WTC11 (cell line): ENCODE results near the gene ZNF512B. TPM values are rescaled to one million over a fixed set of nuclear protein-coding genes. Genes with fewer than 3 reads are reported as not detected.
"Not testable (repeated sequence)": the region's sequence is repeated elsewhere in the genome, so short reads cannot be mapped to it uniquely, and the experiment has no call there.

Source experiments
- ATAC-seq: fragments of 200-7000 bp; cut with Tn5 transposase; 2 replicates; pipeline ENCODE4 v1.10.0; 2021; ENCODE audit warnings: mild to moderate bottlenecking, moderate library complexity
- Bru-seq: library from RNA; stranded (reverse); fragments of 400-500 nt; gene quantifications from one replicate; lab custom pipeline; 2021; lab: Mats Ljungman, UMichigan
- CTCF ChIA-PET: fragments of 300-600 bp; sonication (Branson Sonifier 250); formaldehyde crosslinking; loops from one replicate; lab custom pipeline; 2021; ENCODE audit warnings: antibody characterized with exemption; lab: Charles Lee
- POLR2A ChIA-PET: fragments of 350-600 bp; sonication (Branson Sonifier 250); formaldehyde crosslinking; loops from one replicate; lab custom pipeline; 2021; ENCODE audit warnings: antibody characterized with exemption; lab: Charles Lee
- DNase-seq: peaks from one replicate; pipeline ENCODE4 v3.0.0; 2021; ENCODE audit warnings: low spot score
- H3K27ac Mint-ChIP-seq: 2 replicates; pipeline ENCODE4 v1.8.0; 2021; ENCODE audit warnings: mixed read lengths
- H3K27me3 Mint-ChIP-seq: 2 replicates; pipeline ENCODE4 v1.8.0; 2021; ENCODE audit warnings: low read depth, mild to moderate bottlenecking, moderate library complexity, mixed read lengths
- H3K36me3 Mint-ChIP-seq: 2 replicates; pipeline ENCODE4 v1.8.0; 2021; ENCODE audit warnings: mixed read lengths
- H3K4me1 Mint-ChIP-seq: 2 replicates; pipeline ENCODE4 v1.8.0; 2022; ENCODE audit warnings: mixed read lengths
- H3K4me3 Mint-ChIP-seq: 2 replicates; pipeline ENCODE4 v1.8.0; 2021; ENCODE audit warnings: mild to moderate bottlenecking, moderate library complexity, mixed read lengths
- H3K9me3 Mint-ChIP-seq: 2 replicates; pipeline ENCODE4 v1.8.0; 2021; ENCODE audit warnings: mixed read lengths
- ELF4 ChIP-seq: sonication (generic); formaldehyde crosslinking; IDR thresholded peaks from 2 replicates; pipeline ENCODE4 v1.8.1; 2022; ENCODE audit warnings: low read depth, mild to moderate bottlenecking, moderate library complexity, missing genetic modification reagents
- HMGA2 ChIP-seq: fragments of 250-450 bp; sonication (Bioruptor Pico); IDR thresholded peaks from 2 replicates; pipeline ENCODE4 v1.4.0; 2021; ENCODE audit warnings: mild to moderate bottlenecking, moderate library complexity
- NFE2L1 ChIP-seq: sonication (generic); formaldehyde crosslinking; IDR thresholded peaks from 2 replicates; pipeline ENCODE4 v1.8.1; 2023; ENCODE audit warnings: missing genetic modification reagents
- NR1H2 ChIP-seq: sonication (generic); formaldehyde crosslinking; IDR thresholded peaks from 2 replicates; pipeline ENCODE4 v1.9.0; 2021; ENCODE audit warnings: mild to moderate bottlenecking, moderate library complexity, missing genetic modification reagents
- TEAD4 ChIP-seq: sonication (generic); formaldehyde crosslinking; IDR thresholded peaks from 2 replicates; pipeline ENCODE4 v1.8.0; 2022; ENCODE audit warnings: mild to moderate bottlenecking, missing genetic modification reagents
- TP53 ChIP-seq: sonication (generic); formaldehyde crosslinking; IDR thresholded peaks from 2 replicates; pipeline ENCODE4 v1.8.1; 2023; ENCODE audit warnings: mild to moderate bottlenecking, missing genetic modification reagents
- long read RNA-seq, 3 experiments: library from RNA in 1 of 3; library from capped mRNA in 1 of 3; library from polyadenylated mRNA in 1 of 3; unstranded in 2 of 3; stranded (forward) in 1 of 3; transcript quantifications; one replicate each; pipeline ENCODE4 v2.0.0, GENCODE V29; 2021
- total RNA-seq: library from RNA; stranded (reverse); gene quantifications from 3 replicates; pipeline ENCODE4 v1.2.3, GENCODE V29; 2021
- TF ChIP-seq, protein P1 (sequence below): sonication (generic); formaldehyde crosslinking; IDR thresholded peaks from 2 replicates; pipeline ENCODE4 v1.8.1; 2023; ENCODE audit warnings: mild to moderate bottlenecking, missing genetic modification reagents
- TF ChIP-seq, protein P2 (sequence below): sonication (generic); formaldehyde crosslinking; IDR thresholded peaks from 2 replicates; pipeline ENCODE4 v1.8.1; 2022; ENCODE audit warnings: missing genetic modification reagents, borderline replicate concordance
- TF ChIP-seq, protein P3 (sequence below): sonication (generic); formaldehyde crosslinking; IDR thresholded peaks from 2 replicates; pipeline ENCODE4 v1.8.0; 2022; ENCODE audit warnings: missing genetic modification reagents
- TF ChIP-seq, protein P4 (sequence below): sonication (generic); formaldehyde crosslinking; IDR thresholded peaks from 2 replicates; pipeline ENCODE4 v1.8.1; 2022; ENCODE audit warnings: low read depth, missing genetic modification reagents, borderline replicate concordance
- TF ChIP-seq, protein P5 (sequence below): sonication (generic); formaldehyde crosslinking; IDR thresholded peaks from 2 replicates; pipeline ENCODE4 v1.8.1; 2022; ENCODE audit warnings: mild to moderate bottlenecking, missing genetic modification reagents, moderate library complexity, borderline replicate concordance

The ZNF512B gene, protein sequence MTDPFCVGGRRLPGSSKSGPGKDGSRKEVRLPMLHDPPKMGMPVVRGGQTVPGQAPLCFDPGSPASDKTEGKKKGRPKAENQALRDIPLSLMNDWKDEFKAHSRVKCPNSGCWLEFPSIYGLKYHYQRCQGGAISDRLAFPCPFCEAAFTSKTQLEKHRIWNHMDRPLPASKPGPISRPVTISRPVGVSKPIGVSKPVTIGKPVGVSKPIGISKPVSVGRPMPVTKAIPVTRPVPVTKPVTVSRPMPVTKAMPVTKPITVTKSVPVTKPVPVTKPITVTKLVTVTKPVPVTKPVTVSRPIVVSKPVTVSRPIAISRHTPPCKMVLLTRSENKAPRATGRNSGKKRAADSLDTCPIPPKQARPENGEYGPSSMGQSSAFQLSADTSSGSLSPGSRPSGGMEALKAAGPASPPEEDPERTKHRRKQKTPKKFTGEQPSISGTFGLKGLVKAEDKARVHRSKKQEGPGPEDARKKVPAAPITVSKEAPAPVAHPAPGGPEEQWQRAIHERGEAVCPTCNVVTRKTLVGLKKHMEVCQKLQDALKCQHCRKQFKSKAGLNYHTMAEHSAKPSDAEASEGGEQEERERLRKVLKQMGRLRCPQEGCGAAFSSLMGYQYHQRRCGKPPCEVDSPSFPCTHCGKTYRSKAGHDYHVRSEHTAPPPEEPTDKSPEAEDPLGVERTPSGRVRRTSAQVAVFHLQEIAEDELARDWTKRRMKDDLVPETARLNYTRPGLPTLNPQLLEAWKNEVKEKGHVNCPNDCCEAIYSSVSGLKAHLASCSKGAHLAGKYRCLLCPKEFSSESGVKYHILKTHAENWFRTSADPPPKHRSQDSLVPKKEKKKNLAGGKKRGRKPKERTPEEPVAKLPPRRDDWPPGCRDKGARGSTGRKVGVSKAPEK
- total RNA-seq: 19.9 to 23.3 TPM (median 20.5 TPM) in 3 replicates
- percentile 49 among the genes with signal in this experiment for Bru-seq, nascent RNA
- long read RNA-seq, experiment 1, full-length matches to known transcripts: 8 of 65 reads
- long read RNA-seq, experiment 1, partial matches to known transcripts: 17 of 65 reads
- long read RNA-seq, experiment 1, other reads (novel, unspliced or antisense): 40 of 65 reads
- long read RNA-seq, experiment 2, full-length matches to known transcripts: 1 of 23 reads
- long read RNA-seq, experiment 2, partial matches to known transcripts: 3 of 23 reads
- long read RNA-seq, experiment 2, other reads (novel, unspliced or antisense): 19 of 23 reads
- long read RNA-seq, experiment 3: 0 reads

DNA sequence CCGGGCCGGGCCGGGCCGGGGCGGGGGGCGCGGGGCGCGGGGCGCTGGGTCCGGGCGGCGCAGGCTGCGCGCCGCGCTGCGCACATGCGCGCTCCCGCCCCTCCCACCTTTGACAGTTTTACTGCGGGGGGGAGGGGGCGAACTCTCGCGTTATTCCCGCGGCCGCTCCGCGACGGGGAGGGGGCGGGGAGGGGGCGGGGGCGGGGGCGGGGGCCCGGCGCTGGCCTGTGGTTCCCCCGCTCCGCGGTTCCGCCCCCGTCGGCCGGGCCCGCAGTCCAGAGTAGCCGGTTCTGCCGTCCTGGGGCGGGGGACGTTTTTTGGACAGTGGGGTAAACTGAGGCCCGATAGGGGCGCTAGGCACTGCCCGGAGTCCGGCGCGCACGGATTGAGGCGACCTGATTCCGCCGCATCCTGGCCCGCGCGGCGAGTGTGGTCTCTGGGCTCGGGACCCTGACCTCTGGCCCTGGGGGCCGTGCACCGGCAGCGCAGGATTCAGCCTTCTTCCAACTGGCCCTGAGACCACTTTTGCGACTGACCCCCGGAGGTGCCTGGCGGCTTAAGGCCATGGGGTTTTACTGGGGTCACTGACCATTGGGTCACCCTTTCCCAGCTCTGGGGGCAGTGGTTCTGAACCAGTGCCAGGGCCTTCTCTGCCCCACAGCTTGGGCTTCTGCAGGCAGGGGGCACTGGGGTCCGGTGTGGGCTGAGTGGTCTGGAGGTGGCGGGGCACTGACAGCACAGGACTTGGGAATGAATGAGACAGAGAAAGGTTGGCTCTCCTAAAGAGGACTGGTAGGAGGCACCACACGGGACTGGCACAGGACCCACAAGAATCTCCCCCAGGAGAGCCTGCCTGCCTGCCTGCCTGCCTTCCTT lies at the start of gene ZNF512B:
TSS of gene ZNF512B (minus strand) at position 93 of the 876 bp plus-strand sequence. CDS start 1,980 bp downstream, outside the sequence.
- peaks cover 31% of the 10 kb centered on the region for H3K36me3 Mint-ChIP-seq
- ATAC-seq (peak; percentile 40), DNase-seq (peak; percentile 70)
- no peaks in the 10 kb centered on the region; the same call in 1 of the 2 replicates for H3K9me3 Mint-ChIP-seq
- TF ChIP-seq, protein P1, sequence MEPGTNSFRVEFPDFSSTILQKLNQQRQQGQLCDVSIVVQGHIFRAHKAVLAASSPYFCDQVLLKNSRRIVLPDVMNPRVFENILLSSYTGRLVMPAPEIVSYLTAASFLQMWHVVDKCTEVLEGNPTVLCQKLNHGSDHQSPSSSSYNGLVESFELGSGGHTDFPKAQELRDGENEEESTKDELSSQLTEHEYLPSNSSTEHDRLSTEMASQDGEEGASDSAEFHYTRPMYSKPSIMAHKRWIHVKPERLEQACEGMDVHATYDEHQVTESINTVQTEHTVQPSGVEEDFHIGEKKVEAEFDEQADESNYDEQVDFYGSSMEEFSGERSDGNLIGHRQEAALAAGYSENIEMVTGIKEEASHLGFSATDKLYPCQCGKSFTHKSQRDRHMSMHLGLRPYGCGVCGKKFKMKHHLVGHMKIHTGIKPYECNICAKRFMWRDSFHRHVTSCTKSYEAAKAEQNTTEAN (CRISPR knock-in tag): no peak
- TF ChIP-seq, protein P2, sequence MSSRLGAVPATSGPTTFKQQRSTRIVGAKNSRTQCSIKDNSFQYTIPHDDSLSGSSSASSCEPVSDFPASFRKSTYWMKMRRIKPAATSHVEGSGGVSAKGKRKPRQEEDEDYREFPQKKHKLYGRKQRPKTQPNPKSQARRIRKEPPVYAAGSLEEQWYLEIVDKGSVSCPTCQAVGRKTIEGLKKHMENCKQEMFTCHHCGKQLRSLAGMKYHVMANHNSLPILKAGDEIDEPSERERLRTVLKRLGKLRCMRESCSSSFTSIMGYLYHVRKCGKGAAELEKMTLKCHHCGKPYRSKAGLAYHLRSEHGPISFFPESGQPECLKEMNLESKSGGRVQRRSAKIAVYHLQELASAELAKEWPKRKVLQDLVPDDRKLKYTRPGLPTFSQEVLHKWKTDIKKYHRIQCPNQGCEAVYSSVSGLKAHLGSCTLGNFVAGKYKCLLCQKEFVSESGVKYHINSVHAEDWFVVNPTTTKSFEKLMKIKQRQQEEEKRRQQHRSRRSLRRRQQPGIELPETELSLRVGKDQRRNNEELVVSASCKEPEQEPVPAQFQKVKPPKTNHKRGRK: peak; percentile 91; the same call in 1 of the 2 replicates
- ChIA-PET CTCF (no interaction called here), POLR2A (no interaction called here)
- H3K4me3 Mint-ChIP-seq: peak within 1 kb of the TSS; percentile 74
- peaks cover 12% of the 10 kb centered on the region for H3K4me1 Mint-ChIP-seq
- no peak within 1 kb of the TSS for H3K27ac Mint-ChIP-seq
- peaks cover 30% of the 10 kb centered on the region for H3K27me3 Mint-ChIP-seq

DNA sequence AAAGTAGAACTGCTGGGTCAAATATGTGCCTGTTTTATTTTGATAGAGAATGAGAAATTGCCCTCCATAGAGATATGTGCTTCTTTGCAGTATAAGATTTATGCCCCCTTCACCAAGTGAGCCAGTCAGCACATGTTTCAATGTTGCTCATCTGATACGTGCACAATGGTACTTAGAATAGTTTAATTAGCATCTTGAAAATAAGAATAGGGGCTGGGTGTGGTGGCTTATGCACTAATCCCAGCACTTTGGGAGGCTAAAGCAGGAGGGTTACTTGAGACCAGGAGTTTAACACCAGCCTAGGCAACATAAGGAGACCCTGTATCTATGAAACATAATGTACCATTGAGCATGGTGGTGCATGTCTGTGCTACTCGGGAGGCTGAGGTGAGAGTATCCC lies 45.9 kb upstream of the ZNF512B start:
- no peaks in the 10 kb centered on the region for H3K27me3 Mint-ChIP-seq
- DNase-seq (no peak), ATAC-seq (no peak)
- CTCF ChIA-PET: no interaction called here
- H3K4me3 Mint-ChIP-seq: no peak overlapping the region
- H3K27ac Mint-ChIP-seq: no peak overlapping the region
- peaks cover 48% of the 10 kb centered on the region for H3K36me3 Mint-ChIP-seq
- TF ChIP-seq NFE2L1 (CRISPR knock-in tag) (no peak), ELF4 (CRISPR knock-in tag) (no peak)
- POLR2A ChIA-PET: no interaction called here
- no peaks in the 10 kb centered on the region for H3K9me3 Mint-ChIP-seq
- H3K4me1 Mint-ChIP-seq: no peaks in the 10 kb centered on the region

DNA sequence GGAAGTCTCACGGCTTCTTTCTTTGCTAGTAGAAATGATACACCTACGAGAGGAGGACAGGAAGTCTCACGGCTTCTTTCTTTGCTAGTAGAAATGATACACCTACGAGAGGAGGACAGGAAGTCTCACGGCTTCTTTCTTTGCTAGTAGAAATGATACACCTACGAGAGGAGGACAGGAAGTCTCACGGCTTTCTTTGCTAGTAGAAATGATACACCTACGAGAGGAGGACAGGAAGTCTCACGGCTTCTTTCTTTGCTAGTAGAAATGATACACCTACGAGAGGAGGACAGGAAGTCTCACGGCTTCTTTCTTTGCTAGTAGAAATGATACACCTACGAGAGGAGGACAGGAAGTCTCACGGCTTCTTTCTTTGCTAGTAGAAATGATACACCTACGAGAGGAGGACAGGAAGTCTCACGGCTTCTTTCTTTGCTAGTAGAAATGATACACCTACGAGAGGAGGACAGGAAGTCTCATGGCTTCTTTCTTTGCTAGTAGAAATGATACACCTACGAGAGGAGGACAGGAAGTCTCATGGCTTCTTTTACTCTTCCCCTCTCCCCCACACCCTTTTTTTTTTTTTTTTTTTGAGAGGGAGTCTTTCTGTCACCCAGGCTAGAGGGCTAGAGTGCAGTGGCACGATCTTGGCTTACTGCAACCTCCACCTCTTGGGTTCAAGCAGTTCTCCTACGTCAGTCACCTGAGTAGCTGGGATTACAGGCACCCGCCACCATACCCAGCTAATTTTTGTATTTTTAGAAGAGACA lies 42.8 kb upstream of the ZNF512B start:
- H3K27ac Mint-ChIP-seq, H3K4me1 Mint-ChIP-seq, DNase-seq, H3K27me3 Mint-ChIP-seq, CTCF ChIA-PET, H3K9me3 Mint-ChIP-seq, ATAC-seq, H3K4me3 Mint-ChIP-seq, POLR2A ChIA-PET: not testable (repeated sequence)
- peaks cover 52% of the 10 kb centered on the region for H3K36me3 Mint-ChIP-seq

DNA sequence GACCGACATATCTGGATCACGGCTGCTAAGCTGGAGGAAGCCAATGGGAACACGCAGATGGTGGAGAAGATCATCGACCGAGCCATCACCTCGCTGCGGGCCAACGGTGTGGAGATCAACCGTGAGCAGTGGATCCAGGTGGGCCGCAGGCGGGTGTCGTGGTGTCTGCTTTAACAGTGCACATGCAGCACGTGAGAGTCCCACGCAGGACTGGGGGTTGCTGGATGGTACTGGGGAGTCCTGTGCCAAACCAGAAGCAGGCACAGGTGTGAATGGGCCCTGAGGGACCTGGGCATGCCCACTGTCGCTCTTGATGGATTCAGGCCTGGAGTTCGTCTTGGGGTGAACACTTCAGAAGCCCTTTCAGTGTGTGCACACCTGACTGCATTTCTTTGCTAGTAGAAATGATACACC lies 41.6 kb upstream of the ZNF512B start:
- DNase-seq: no peak
- no peak for ATAC-seq
- Mint-ChIP-seq H3K36me3 (peaks cover 51% of the 10 kb centered on the region), H3K27me3 (no peaks in the 10 kb centered on the region), H3K27ac (no peak overlapping the region), H3K9me3 (peaks cover 9% of the 10 kb centered on the region), H3K4me3 (no peak overlapping the region), H3K4me1 (no peaks in the 10 kb centered on the region)
- POLR2A ChIA-PET: no interaction called here
- CTCF ChIA-PET: no interaction called here
- no peak for TF ChIP-seq NR1H2 (CRISPR knock-in tag)
- TF ChIP-seq, protein P3, sequence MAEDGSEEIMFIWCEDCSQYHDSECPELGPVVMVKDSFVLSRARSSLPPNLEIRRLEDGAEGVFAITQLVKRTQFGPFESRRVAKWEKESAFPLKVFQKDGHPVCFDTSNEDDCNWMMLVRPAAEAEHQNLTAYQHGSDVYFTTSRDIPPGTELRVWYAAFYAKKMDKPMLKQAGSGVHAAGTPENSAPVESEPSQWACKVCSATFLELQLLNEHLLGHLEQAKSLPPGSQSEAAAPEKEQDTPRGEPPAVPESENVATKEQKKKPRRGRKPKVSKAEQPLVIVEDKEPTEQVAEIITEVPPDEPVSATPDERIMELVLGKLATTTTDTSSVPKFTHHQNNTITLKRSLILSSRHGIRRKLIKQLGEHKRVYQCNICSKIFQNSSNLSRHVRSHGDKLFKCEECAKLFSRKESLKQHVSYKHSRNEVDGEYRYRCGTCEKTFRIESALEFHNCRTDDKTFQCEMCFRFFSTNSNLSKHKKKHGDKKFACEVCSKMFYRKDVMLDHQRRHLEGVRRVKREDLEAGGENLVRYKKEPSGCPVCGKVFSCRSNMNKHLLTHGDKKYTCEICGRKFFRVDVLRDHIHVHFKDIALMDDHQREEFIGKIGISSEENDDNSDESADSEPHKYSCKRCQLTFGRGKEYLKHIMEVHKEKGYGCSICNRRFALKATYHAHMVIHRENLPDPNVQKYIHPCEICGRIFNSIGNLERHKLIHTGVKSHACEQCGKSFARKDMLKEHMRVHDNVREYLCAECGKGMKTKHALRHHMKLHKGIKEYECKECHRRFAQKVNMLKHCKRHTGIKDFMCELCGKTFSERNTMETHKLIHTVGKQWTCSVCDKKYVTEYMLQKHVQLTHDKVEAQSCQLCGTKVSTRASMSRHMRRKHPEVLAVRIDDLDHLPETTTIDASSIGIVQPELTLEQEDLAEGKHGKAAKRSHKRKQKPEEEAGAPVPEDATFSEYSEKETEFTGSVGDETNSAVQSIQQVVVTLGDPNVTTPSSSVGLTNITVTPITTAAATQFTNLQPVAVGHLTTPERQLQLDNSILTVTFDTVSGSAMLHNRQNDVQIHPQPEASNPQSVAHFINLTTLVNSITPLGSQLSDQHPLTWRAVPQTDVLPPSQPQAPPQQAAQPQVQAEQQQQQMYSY (CRISPR knock-in tag): no peak
- no peak for TF ChIP-seq TEAD4 (CRISPR knock-in tag)
- TF ChIP-seq, protein P4, sequence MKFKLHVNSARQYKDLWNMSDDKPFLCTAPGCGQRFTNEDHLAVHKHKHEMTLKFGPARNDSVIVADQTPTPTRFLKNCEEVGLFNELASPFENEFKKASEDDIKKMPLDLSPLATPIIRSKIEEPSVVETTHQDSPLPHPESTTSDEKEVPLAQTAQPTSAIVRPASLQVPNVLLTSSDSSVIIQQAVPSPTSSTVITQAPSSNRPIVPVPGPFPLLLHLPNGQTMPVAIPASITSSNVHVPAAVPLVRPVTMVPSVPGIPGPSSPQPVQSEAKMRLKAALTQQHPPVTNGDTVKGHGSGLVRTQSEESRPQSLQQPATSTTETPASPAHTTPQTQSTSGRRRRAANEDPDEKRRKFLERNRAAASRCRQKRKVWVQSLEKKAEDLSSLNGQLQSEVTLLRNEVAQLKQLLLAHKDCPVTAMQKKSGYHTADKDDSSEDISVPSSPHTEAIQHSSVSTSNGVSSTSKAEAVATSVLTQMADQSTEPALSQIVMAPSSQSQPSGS (CRISPR knock-in tag): no peak
- TF ChIP-seq, protein P5, sequence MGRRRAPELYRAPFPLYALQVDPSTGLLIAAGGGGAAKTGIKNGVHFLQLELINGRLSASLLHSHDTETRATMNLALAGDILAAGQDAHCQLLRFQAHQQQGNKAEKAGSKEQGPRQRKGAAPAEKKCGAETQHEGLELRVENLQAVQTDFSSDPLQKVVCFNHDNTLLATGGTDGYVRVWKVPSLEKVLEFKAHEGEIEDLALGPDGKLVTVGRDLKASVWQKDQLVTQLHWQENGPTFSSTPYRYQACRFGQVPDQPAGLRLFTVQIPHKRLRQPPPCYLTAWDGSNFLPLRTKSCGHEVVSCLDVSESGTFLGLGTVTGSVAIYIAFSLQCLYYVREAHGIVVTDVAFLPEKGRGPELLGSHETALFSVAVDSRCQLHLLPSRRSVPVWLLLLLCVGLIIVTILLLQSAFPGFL (CRISPR knock-in tag): no peak
- TF ChIP-seq HMGA2 (CRISPR knock-in tag): no peak
- TF ChIP-seq TP53: no peak
